GM18508 (cell line): ENCODE results near the gene C4A.
"Not testable (repeated sequence)": the region's sequence is repeated elsewhere in the genome, so short reads cannot be mapped to it uniquely, and the experiment has no call there.

Source experiments
- ATAC-seq: cut with Tn5 transposase; IDR thresholded peaks from one replicate; pipeline ENCODE4 v1.9.1; 2021; ENCODE audit warnings: moderate number of reproducible peaks; ENCODE audit not compliant: insufficient read depth, unreplicated experiment

C4A gene

GRCh38 chr6:32047084-32047478, 65.2 kb downstream of the C4A start:
- no peak for ATAC-seq

GRCh38 chr6:32047539-32047854, 65.6 kb downstream of the C4A start:
- no peak for ATAC-seq

- no peak for ATAC-seq
These were observed 66.3 kb downstream of the C4A start for GRCh38 chr6:32047855-32048766.

- ATAC-seq = not testable (repeated sequence)
These were observed 67.3 kb downstream of the C4A start for GRCh38 chr6:32049149-32049548.

GRCh38 chr6:32049736-32050135, 67.9 kb downstream of the C4A start:
- ATAC-seq = not testable (repeated sequence)

DNA sequence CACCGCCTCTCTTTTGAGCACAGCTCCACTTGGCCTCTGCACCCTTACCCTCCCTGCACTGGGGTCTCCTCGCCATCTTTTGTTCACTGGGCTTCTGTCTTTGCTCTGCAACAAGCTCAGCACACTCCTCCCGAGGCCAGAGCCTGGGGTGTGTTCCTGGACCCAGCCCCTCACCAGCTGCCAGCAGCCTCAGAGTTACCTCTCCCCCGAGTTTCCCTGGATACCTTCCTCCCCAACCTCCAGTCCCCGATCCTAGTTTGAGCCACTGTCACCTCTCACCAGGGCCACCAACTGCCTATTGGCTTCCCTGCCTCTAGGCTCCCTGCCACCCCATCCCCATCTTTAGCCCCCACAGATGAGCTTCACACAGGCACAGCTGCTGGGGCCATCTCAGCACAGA, 68.7 kb downstream of the C4A start:
- ATAC-seq = no peak
